T-helper 1 cell treated with Interleukin-12 subunit alpha and Interleukin-12 subunit beta and Interleukin-4 antibody, amounts not matched to agents 30 μg/mL and 1 μg/mL, for 36 hours (primary cell): ENCODE measurements around the gene DRD1.
"Not testable (repeated sequence)": the region's sequence is repeated elsewhere in the genome, so short reads cannot be mapped to it uniquely, and the experiment has no call there.

Experiments used
- H3K27ac Mint-ChIP-seq: one replicate; pipeline ENCODE4 v1.8.0; 2021; ENCODE audit warnings: mild to moderate bottlenecking, mixed read lengths
- H3K27me3 Mint-ChIP-seq: one replicate; pipeline ENCODE4 v1.8.0; 2021; ENCODE audit warnings: low read depth, mixed read lengths
- H3K36me3 Mint-ChIP-seq: one replicate; pipeline ENCODE4 v1.8.0; 2021; ENCODE audit warnings: low read depth, mixed read lengths
- H3K4me1 Mint-ChIP-seq: one replicate; pipeline ENCODE4 v1.8.0; 2021; ENCODE audit warnings: low read depth, mixed read lengths
- H3K4me3 Mint-ChIP-seq: one replicate; pipeline ENCODE4 v1.8.0; 2021; ENCODE audit warnings: mild to moderate bottlenecking, moderate library complexity, mixed read lengths
- H3K9me3 Mint-ChIP-seq: one replicate; pipeline ENCODE4 v1.8.0; 2021; ENCODE audit warnings: mixed read lengths

The DRD1 gene

DNA sequence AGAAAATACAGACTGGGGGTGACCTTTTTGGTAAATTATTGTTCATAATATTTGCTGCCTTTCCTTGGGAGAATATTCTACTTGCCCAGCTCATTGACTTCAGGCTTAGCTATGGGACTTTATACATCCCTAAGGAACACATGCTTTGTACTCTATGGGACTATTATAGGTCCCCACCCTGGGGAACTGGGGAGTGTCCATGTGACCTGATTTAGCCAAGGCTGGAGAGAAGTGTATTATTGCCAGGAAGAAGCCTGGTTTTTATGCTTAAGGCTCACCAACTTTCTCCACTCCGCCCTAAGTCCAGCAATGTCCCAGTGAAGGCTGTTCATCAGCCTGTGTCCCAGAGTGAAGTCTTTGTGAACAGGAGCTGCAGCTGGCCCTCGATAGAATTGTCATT is 16.6 kb upstream of the DRD1 start:
- Mint-ChIP-seq H3K36me3 (no peaks in the 10 kb centered on the region), H3K27me3 (peaks cover 15% of the 10 kb centered on the region), H3K4me1 (peaks cover 15% of the 10 kb centered on the region), H3K27ac (no peak overlapping the region), H3K9me3 (no peaks in the 10 kb centered on the region), H3K4me3 (no peak overlapping the region)

- Mint-ChIP-seq H3K27me3 (peaks cover 17% of the 10 kb centered on the region), H3K27ac (no peak overlapping the region), H3K4me3 (no peak overlapping the region), H3K36me3 (no peaks in the 10 kb centered on the region), H3K4me1 (peaks cover 14% of the 10 kb centered on the region), H3K9me3 (no peaks in the 10 kb centered on the region)
Observed at GRCh38 chr5:175460126-175460525, 16.1 kb upstream of the DRD1 start.

DNA sequence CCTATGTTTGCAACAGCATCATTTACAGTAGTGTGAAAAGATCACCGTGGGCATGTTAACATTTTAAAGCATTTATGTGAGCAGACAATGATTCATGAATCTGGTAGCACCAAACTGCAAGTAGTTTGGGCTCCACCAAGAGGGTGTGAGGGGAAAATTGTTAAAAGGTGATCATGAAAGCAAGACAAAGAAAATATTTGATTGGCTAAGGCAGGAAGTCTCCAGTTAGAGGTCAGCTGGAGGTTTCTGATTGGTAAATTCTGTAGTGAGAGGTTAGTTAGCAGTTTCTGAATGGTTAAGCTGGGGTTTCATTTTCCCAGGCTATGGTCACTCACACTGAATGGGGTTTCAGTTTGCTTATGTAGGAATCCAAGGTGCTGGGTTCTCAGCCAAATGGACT is 13.5 kb upstream of the DRD1 start:
- Mint-ChIP-seq H3K4me1 (peaks cover 6% of the 10 kb centered on the region), H3K4me3 (no peak overlapping the region), H3K36me3 (no peaks in the 10 kb centered on the region), H3K27ac (no peak overlapping the region), H3K27me3 (peaks cover 33% of the 10 kb centered on the region), H3K9me3 (no peaks in the 10 kb centered on the region)

GRCh38 chr5:175456105-175456742 is 12.2 kb upstream of the DRD1 start:
- peaks cover 42% of the 10 kb centered on the region for H3K27me3 Mint-ChIP-seq
- no peaks in the 10 kb centered on the region for H3K9me3 Mint-ChIP-seq
- H3K4me1 Mint-ChIP-seq: peaks cover 6% of the 10 kb centered on the region
- H3K4me3 Mint-ChIP-seq: no peak overlapping the region
- no peak overlapping the region for H3K27ac Mint-ChIP-seq
- H3K36me3 Mint-ChIP-seq: no peaks in the 10 kb centered on the region

DNA sequence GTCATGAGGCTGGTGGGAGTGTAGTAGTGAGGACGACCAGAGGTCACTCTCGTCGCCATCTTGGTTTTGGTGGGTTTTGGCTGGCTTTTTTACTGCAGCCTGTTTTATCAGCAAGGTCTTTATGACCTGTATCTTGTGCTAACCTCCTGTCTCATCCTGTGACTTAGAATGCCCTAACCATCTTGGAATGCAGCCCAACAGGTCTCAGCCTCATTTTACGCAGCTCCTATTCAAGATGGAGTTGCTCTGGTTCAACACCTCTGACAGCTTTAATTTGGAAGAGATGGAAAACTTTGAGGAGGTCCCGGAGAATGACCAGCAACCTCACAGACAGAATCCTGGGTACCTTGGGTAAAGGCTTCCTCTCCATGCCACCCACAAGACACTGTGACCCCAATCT is 10.4 kb upstream of the DRD1 start:
- H3K9me3 Mint-ChIP-seq: not testable (repeated sequence)

GRCh38 chr5:175452166-175452565 is 8.2 kb upstream of the DRD1 start:
- H3K27me3 Mint-ChIP-seq: peaks cover 64% of the 10 kb centered on the region
- H3K9me3 Mint-ChIP-seq: no peaks in the 10 kb centered on the region
- no peak overlapping the region for H3K27ac Mint-ChIP-seq
- no peaks in the 10 kb centered on the region for H3K36me3 Mint-ChIP-seq
- H3K4me3 Mint-ChIP-seq: no peak overlapping the region
- H3K4me1 Mint-ChIP-seq: peaks cover under 1% of the 10 kb centered on the region

More for the DNA sequence above, 10.4 kb upstream of the DRD1 start:
- H3K27ac Mint-ChIP-seq, H3K4me3 Mint-ChIP-seq, H3K4me1 Mint-ChIP-seq, H3K36me3 Mint-ChIP-seq: not testable (repeated sequence)
- peaks cover 50% of the 10 kb centered on the region for H3K27me3 Mint-ChIP-seq

- Mint-ChIP-seq H3K27me3 (peaks cover 68% of the 10 kb centered on the region), H3K9me3 (no peaks in the 10 kb centered on the region), H3K4me1 (peaks cover 6% of the 10 kb centered on the region)
Observed at GRCh38 chr5:175448276-175448675, 4.3 kb upstream of the DRD1 start.

GRCh38 chr5:175447571-175447970 is 3.6 kb upstream of the DRD1 start:
- H3K4me1 Mint-ChIP-seq: peaks cover 6% of the 10 kb centered on the region
- H3K9me3 Mint-ChIP-seq: no peaks in the 10 kb centered on the region
- H3K27ac Mint-ChIP-seq: no peak overlapping the region
- H3K27me3 Mint-ChIP-seq: peaks cover 68% of the 10 kb centered on the region
- H3K36me3 Mint-ChIP-seq: no peaks in the 10 kb centered on the region
- no peak overlapping the region for H3K4me3 Mint-ChIP-seq

More at GRCh38 chr5:175448276-175448675, 4.3 kb upstream of the DRD1 start:
- H3K36me3 Mint-ChIP-seq: no peaks in the 10 kb centered on the region
- H3K4me3 Mint-ChIP-seq: no peak overlapping the region
- no peak overlapping the region for H3K27ac Mint-ChIP-seq

DNA sequence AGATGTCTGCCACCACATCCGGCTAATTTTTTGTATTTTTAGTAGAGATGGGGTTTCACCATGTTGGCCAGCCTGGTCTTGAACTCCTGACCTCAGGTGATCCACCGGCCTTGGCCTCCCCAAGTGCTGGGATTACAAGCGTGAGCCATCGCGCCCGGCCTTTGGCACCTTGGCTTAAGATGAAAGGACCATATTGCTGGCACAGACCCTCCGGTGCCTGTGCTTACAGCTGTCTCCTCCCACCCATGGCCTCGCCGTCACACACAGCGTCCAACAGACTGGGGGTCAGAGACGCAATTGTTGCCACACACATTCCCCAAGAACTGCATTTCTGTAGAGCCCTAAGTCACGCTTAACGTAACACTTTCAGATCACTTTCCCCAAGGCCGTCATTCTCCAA is 2.4 kb upstream of the DRD1 start:
- H3K27ac Mint-ChIP-seq, H3K4me3 Mint-ChIP-seq, H3K9me3 Mint-ChIP-seq, H3K36me3 Mint-ChIP-seq, H3K4me1 Mint-ChIP-seq: not testable (repeated sequence)
- peaks cover 71% of the 10 kb centered on the region for H3K27me3 Mint-ChIP-seq

DNA sequence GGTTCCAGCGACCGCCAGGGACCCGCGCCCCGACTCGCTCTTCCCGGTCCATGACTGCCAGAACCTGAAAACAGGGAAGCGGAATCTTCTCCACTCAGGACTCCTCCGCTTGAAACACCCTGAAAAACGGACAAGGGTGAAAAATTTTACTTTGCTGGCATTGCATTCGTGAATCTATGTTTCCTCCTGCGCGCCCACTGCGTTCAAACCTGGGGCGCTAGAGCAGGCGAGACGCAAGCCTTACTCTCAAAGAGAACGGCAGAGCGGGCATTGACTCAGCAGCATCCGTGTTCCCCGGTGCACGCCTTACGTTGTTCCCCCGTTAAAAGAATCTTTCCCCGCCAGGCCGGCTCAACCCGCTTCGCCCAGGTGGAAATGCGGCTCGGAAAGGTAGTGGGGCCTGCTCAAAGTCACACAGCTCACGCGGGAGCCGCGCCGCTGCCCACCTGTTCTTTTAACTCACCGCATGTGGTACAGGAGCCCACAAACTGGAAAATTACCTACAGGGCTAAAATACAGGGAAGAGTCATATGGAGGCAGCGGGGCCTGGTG is 999 bp upstream of the DRD1 start:
- Mint-ChIP-seq H3K36me3 (no peaks in the 10 kb centered on the region), H3K27me3 (peaks cover 75% of the 10 kb centered on the region), H3K9me3 (no peaks in the 10 kb centered on the region), H3K4me3 (peak overlapping the region; percentile 44), H3K4me1 (peaks cover 6% of the 10 kb centered on the region), H3K27ac (no peak overlapping the region)

GRCh38 chr5:175443514-175444059 is 395 bp downstream of the DRD1 start:
- Mint-ChIP-seq H3K4me1 (peaks cover 6% of the 10 kb centered on the region), H3K9me3 (no peaks in the 10 kb centered on the region), H3K27me3 (peaks cover 78% of the 10 kb centered on the region), H3K36me3 (no peaks in the 10 kb centered on the region), H3K27ac (no peak overlapping the region), H3K4me3 (no peak overlapping the region)

DNA sequence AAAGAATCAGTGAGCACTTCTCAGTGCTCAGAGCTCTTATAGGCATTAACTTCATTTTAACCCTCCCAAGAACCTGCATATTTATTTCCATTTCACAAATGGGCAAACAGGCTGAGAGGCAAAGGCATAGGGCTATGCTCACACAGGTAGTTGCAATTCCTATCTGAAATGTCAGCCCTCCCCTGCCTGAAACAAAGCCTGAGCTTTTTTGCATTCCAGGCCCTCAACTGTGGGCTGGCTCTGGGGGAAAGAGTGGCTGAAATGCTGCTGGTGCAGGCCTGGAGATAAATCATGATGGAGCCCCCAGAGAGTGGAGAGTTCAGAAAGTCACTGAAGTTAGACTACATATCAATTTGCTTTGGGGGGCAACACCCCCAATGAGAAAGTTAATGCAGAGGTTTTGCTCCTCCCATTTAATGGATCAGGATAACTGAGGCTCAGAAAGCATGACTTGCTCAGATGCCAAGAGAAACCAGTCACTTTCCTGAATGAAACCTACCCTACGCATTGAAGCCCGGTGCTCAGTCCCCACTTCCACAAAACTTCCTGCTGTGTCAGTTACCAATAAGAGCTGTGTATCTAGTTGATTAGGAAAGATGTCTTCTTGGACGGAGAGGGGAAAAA is 5.6 kb downstream of the DRD1 start:
- peaks cover under 1% of the 10 kb centered on the region for H3K4me1 Mint-ChIP-seq
- no peak overlapping the region for H3K27ac Mint-ChIP-seq
- H3K36me3 Mint-ChIP-seq: no peaks in the 10 kb centered on the region
- no peaks in the 10 kb centered on the region for H3K9me3 Mint-ChIP-seq
- no peak overlapping the region for H3K4me3 Mint-ChIP-seq
- peaks cover 64% of the 10 kb centered on the region for H3K27me3 Mint-ChIP-seq

- Mint-ChIP-seq H3K4me3 (no peak overlapping the region), H3K27me3 (peaks cover 49% of the 10 kb centered on the region), H3K9me3 (no peaks in the 10 kb centered on the region), H3K27ac (no peak overlapping the region), H3K4me1 (no peaks in the 10 kb centered on the region), H3K36me3 (no peaks in the 10 kb centered on the region)
Observed at GRCh38 chr5:175436359-175436758, 7.6 kb downstream of the DRD1 start.

DNA sequence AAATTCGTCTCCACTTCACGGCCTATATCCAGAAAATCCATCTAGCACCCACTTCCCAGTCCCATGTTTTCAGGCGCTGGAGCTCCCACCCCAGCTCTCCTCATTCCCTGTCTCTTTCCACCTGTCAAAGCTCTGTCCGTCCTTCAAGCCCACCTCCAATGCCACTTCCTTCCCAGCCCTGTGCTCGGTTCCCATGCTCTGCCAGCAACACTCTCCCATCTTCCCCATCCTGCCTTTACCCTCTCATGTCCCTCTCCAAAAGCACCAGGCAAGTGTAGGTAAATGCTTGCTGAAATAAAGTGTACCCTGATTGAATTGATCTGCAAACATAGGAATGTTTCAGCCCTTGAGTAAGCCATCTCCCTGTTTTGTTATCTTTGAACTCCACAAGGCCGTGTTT is 9.2 kb downstream of the DRD1 start:
- Mint-ChIP-seq H3K36me3 (no peaks in the 10 kb centered on the region), H3K4me1 (no peaks in the 10 kb centered on the region), H3K27ac (no peak overlapping the region), H3K9me3 (no peaks in the 10 kb centered on the region), H3K4me3 (no peak overlapping the region), H3K27me3 (peaks cover 41% of the 10 kb centered on the region)

DNA sequence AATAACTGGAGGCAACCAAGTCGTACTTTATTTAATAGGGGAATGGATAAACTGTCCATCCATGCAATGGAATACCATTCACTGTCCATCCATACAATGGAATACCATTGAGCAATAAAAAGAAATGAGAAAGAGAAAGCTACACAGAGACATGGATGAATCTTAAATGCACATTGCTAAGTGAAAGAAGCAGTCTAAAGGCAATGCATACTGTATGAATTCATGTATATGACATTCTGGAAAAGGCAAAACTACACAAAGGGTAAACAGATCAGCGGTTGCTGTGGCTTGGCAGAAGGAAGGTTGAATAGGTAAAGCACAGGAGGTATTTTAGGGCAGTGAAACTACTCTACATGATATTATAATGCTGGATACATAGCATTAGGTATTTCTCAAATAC is 16.2 kb downstream of the DRD1 start:
- H3K4me1 Mint-ChIP-seq: no peaks in the 10 kb centered on the region
- no peaks in the 10 kb centered on the region for H3K9me3 Mint-ChIP-seq
- H3K27ac Mint-ChIP-seq: no peak overlapping the region
- no peaks in the 10 kb centered on the region for H3K36me3 Mint-ChIP-seq
- H3K4me3 Mint-ChIP-seq: no peak overlapping the region
- H3K27me3 Mint-ChIP-seq: peaks cover 14% of the 10 kb centered on the region
